Esophagus muscularis mucosa (tissue), 4 donors: Measurements from ENCODE around the gene GABARAPL2. TPM values are rescaled to one million over a fixed set of nuclear protein-coding genes. Genes with fewer than 3 reads are reported as not detected.
"Not testable (repeated sequence)": the region's sequence is repeated elsewhere in the genome, so short reads cannot be mapped to it uniquely, and the experiment has no call there.

Experiments used
- DNase-seq: peaks from one replicate; pipeline ENCODE4 v3.0.0-alpha.2; 2017; ENCODE audit errors: extremely low spot score
- H3K27ac ChIP-seq, 4 donors: fragments of 200-600 bp; sonication (generic); replicated peaks in 1 of 4; 1 replicate in 3 of 4; 2 replicates in 1 of 4; pipeline ENCODE4 v1.5.1; 2016 to 2019; ENCODE audit warnings: mild to moderate bottlenecking in 1 of 4
- H3K27me3 ChIP-seq, 4 donors: fragments of 200-600 bp; sonication (generic); one replicate each; pipeline versions ENCODE4 v1.5.1 to v1.6.0; 2016 to 2019
- H3K36me3 ChIP-seq, 4 donors: fragments of 200-600 bp; sonication (generic); one replicate each; pipeline ENCODE4 v1.5.1; 2016 to 2019
- H3K4me1 ChIP-seq, 4 donors: fragments of 200-600 bp; sonication (generic); one replicate each; pipeline ENCODE4 v1.5.1; 2016 to 2019
- H3K4me3 ChIP-seq, 4 donors: fragments of 200-600 bp; sonication (generic); 1 replicate in 2 of 4; 2 replicates in 2 of 4; pipeline ENCODE4 v1.5.1; 2016 to 2019; ENCODE audit warnings: mild to moderate bottlenecking in 4 of 4, moderate library complexity in 1 of 4
- H3K9me3 ChIP-seq, 4 donors: fragments of 200-600 bp; sonication (generic); 1 replicate in 3 of 4; 2 replicates in 1 of 4; pipeline ENCODE4 v1.5.1; 2016 to 2019
- CTCF ChIP-seq, 3 experiments: fragments of 200-600 bp in 2 of 3; fragments of 450-650 bp in 1 of 3; sonication (generic) in 2 of 3; IDR thresholded peaks; one replicate each; pipeline ENCODE4 v1.5.1; 2017 to 2019; ENCODE audit warnings: antibody characterized with exemption in 3 of 3, mild to moderate bottlenecking in 2 of 3, moderate library complexity in 1 of 3
- EP300 ChIP-seq: sonication (generic); formaldehyde crosslinking; IDR thresholded peaks from one replicate; pipeline ENCODE4 v1.6.1; 2017; ENCODE audit warnings: antibody characterized with exemption
- POLR2A ChIP-seq: fragments of 450-650 bp; IDR thresholded peaks from one replicate; pipeline ENCODE4 v1.6.1; 2017; ENCODE audit warnings: antibody characterized with exemption, moderate library complexity, mild to moderate bottlenecking, low read depth
- POLR2AphosphoS5 ChIP-seq, 2 donors: sonication (generic); formaldehyde crosslinking; IDR thresholded peaks; one replicate each; pipeline ENCODE4 v1.6.1; 2017; ENCODE audit warnings: antibody characterized with exemption in 2 of 2
- WGBS: methylation state at CpG from one replicate; pipeline ENCODE4 v1.1.5; 2018; 5-methylcytosine and 5-hydroxymethylcytosine counted together
- intact Hi-C: fragments of 100-400 bp; cut with DNase I; formaldehyde crosslinking; loops from one replicate; pipeline ENCODE4 v1.15.1; 2023
- total RNA-seq, 4 donors: library from RNA; depleted of rRNA; stranded (reverse); fragments of >200 nt; gene quantifications; one replicate each; pipeline versions ENCODE4 v1.1.0 to v1.2.1, GENCODE V29; 2016

GABARAPL2 gene
- total RNA-seq, 4 donors from 2014 or later, result 84.5 to 114 (median 101) TPM

- Histone ChIP-seq H3K27ac (no peak overlapping the region), H3K9me3 (no peaks in the 10 kb centered on the region), H3K4me1 (no peaks in the 10 kb centered on the region), H3K36me3 (peaks cover 0 to 44% (median 9%) of the 10 kb centered on the region in 4 donors), H3K27me3 (no peaks in the 10 kb centered on the region), H3K4me3 (no peak overlapping the region)
- no peak for DNase-seq
- TF ChIP-seq POLR2A, result no peak
- no peak for TF ChIP-seq EP300
- no peak for TF ChIP-seq POLR2AphosphoS5 (IDR thresholded peaks at IDR 0.05)
- TF ChIP-seq CTCF (IDR thresholded peaks at IDR 0.05), result no peak
- intact Hi-C loops, result no loop called here
- WGBS, result 91% methylated on average over 5 of the region's 5 CpGs
Measured at GRCh38 chr16:75541236-75541635, 24.9 kb upstream of the GABARAPL2 start.

DNA sequence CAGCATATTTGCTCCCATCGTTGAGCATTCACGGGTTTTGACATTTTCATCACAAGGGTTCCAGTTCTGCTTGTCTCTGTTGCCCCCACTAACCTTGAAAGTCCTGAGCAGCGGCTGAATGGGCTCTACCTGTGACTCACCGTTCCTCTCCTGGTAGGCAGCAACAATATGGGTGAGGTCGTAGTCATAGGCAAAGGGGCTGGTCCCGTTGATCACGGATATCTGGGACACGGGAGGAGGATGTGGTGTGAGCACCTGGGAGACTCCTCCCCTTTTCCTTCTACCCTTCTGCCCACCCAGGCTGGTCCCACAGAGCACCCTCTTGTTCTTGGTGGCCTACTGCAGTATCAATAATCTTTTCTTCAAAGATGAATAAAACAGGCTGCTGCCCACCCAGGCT lies 23.7 kb upstream of the GABARAPL2 start:
- H3K9me3 ChIP-seq, intact Hi-C loops, H3K27me3 ChIP-seq, DNase-seq, H3K27ac ChIP-seq, H3K4me1 ChIP-seq, H3K4me3 ChIP-seq: not testable (repeated sequence)
- 93% methylated on average over 5 of the region's 8 CpGs for WGBS
- H3K36me3 ChIP-seq, result peaks cover 0 to 44% (median 9%) of the 10 kb centered on the region in 4 donors

DNA sequence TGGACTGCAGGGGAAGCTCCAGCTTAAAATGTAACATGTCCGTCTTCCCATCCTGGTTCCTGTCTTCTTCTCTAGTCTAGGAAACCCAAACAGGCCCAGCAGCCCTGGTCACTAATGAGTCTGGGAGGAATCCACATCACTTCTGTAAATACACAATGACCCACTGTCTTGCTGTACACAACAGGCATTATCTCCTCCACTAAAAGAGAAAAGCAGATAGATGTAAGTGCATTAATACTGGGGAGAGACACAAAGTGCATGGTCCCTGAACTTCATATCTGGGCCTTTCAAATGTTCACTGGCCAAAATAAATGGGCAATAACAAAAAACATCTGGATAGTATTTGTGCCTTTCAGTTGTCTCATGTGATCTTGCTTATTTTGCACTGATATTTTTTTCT lies 20.3 kb upstream of the GABARAPL2 start:
- 100% methylated on average over 1 of the region's 1 CpG for WGBS
- DNase-seq, intact Hi-C loops, H3K4me1 ChIP-seq, H3K27ac ChIP-seq, H3K4me3 ChIP-seq, H3K9me3 ChIP-seq, H3K27me3 ChIP-seq: not testable (repeated sequence)
- H3K36me3 ChIP-seq, result peaks cover 0 to 39% (median 9%) of the 10 kb centered on the region in 4 donors

DNA sequence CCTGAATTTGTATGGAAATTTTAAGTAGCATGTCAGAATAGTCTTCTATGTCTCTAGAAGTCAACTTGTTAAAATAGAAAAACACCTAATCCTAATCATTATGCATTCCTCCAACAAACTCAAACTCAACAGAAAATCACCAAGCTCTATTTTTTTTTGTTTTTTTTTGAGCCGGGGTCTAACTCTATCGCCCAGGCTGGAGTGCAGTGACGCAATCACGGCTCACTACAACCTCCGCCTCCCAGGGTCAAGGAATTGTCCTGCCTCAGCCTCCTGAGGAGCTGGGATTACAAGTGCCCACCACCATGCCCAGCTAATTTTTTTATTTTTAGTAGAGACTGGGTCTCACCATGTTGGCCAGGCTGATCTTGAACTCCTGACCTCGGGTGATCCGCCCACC lies 19.9 kb upstream of the GABARAPL2 start:
- no peaks in the 10 kb centered on the region for H3K9me3 ChIP-seq
- WGBS, result 95% methylated on average over 7 of the region's 7 CpGs

GRCh38 chr16:75548456-75548855 lies 17.7 kb upstream of the GABARAPL2 start:
- H3K4me3 ChIP-seq, DNase-seq, H3K9me3 ChIP-seq, H3K27ac ChIP-seq, H3K27me3 ChIP-seq, H3K4me1 ChIP-seq, intact Hi-C loops: not testable (repeated sequence)
- H3K36me3 ChIP-seq, result peaks cover 0 to 16% (median 5%) of the 10 kb centered on the region in 4 donors
- WGBS, result 95% methylated on average over 9 of the region's 9 CpGs

More for the DNA sequence above, 19.9 kb upstream of the GABARAPL2 start:
- H3K36me3 ChIP-seq, result peaks cover 0 to 35% (median 8%) of the 10 kb centered on the region in 4 donors
- H3K27me3 ChIP-seq, result no peaks in the 10 kb centered on the region
- no peak overlapping the region for H3K4me3 ChIP-seq
- DNase-seq, result no peak
- H3K4me1 ChIP-seq, result no peaks in the 10 kb centered on the region
- no peak overlapping the region for H3K27ac ChIP-seq
- no peak for TF ChIP-seq POLR2A
- TF ChIP-seq CTCF (IDR thresholded peaks at IDR 0.05), result no peak
- TF ChIP-seq POLR2AphosphoS5 (IDR thresholded peaks at IDR 0.05), result no peak
- no peak for TF ChIP-seq EP300
- intact Hi-C loops, result no loop called here

DNA sequence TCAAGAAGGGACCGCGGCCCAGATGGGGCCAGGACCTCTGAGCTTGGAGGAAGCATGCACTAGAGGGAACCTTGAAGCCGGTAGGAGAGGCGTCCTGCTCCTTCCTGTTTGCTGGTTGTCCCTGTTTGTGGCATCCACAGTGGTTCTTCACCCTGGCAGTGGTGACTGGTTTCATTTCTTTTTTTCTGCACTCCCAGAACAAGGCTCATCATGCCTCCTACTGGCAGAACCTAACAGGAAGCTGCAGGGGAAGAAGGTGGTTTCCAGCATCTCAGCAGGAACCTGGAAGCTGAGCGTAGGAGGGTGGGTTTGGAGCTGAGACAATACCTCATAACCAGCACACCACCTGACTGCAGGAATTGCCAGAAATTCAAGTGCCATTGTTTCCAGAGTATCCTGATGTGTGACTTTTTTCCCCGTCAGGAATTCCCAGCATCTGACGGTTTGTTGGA lies 15.9 kb upstream of the GABARAPL2 start:
- intact Hi-C loops, result loop anchor here (10.0 kb wide), 1 partner anchor 95 kb away; the partner anchor contains the start of genes KARS1 and TERF2IP
- H3K4me1 ChIP-seq, result peaks cover 0 to 10% (median 8%) of the 10 kb centered on the region in 4 donors
- no peak overlapping the region for H3K4me3 ChIP-seq
- no peak for DNase-seq
- no peak for TF ChIP-seq POLR2A
- peak; percentile 24 to 69 for TF ChIP-seq POLR2AphosphoS5 (IDR thresholded peaks at IDR 0.05)
- TF ChIP-seq CTCF (IDR thresholded peaks at IDR 0.05), result peak; percentile 20 to 38 (median 21)
- WGBS, result 66% methylated on average over 7 of the region's 7 CpGs
- H3K27ac ChIP-seq, result peak overlapping the region; percentile 5 to 46 (median 32)
- H3K27me3 ChIP-seq, result no peaks in the 10 kb centered on the region
- H3K9me3 ChIP-seq, result no peaks in the 10 kb centered on the region
- no peaks in the 10 kb centered on the region for H3K36me3 ChIP-seq
